Activated CD8-positive, alpha-beta memory T cell treated with anti-CD3 and anti-CD28 coated beads for 4 hours (primary cell): ENCODE measurements around the gene KIRREL3.

Experiments used
- DNase-seq, 2 donors: peaks; one replicate each; pipeline ENCODE4 v3.0.0-alpha.2; 2020; ENCODE audit warnings: low read depth in 2 of 2

KIRREL3 gene

DNA sequence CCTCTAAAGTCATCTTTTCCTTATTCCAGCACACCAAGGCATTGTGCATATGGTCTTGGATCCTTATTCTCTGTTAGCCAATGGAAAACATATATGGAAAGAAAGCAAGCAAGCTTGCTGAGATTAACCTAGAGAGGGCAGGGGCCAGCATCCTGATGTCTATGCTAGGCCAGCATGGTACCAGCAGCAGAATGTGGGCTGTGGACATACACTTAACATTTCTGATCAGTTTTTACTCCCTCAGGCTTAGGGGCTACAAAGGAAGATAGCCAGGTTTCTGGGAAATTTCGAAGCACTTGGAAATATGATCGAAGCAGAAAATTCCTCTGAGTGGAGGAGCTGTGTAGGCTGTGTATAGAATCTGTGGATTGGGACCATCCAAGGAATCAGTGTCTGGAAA, 578.1 kb downstream of the KIRREL3 start:
- DNase-seq: no peak

DNA sequence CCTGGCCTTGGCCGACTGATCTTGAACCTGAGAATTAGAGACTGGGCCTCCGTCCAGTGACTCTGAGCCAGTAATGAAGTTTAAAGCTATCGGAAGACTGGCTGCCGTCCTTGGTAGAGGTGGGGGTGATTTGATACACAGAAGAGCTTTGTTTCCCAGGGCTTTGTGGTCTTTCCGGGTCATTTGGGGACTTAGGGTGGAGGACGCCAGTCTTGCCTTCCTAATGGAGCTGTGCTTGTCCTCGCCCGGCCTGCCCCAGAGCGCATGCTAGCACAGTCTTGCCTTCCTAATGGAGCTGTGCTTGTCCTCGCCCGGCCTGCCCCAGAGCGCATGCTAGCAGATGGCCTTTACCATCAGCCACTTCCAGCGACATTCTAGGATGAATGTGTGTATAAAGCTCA, 579.3 kb downstream of the KIRREL3 start:
- DNase-seq: no peak

DNA sequence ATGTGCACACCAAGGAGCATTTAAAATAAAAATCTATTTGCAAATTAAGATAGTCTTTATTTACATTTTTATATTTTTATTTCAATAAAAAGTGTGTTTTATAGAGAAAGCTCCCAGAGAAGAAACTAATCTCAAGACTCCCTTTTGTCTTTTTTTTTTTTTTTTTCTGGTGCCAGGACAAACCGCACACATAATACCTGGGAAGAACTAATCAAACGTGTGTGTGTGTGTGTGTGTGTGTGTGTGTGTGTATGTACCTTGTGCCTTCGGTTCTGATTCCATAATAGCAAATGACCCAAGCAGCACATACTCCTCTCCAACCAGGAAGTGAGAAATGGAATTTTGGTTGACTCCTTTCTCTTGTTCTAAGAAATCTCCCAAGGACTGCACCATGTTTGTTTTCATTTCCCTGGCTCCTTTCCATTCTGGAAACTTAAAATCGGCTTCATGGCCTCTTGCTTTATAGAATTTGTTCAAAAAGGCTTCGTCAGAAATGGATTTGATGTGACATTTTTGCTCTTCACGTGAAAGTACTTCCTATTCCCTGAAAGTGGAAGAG, 579.8 kb downstream of the KIRREL3 start:
- DNase-seq: no peak

DNA sequence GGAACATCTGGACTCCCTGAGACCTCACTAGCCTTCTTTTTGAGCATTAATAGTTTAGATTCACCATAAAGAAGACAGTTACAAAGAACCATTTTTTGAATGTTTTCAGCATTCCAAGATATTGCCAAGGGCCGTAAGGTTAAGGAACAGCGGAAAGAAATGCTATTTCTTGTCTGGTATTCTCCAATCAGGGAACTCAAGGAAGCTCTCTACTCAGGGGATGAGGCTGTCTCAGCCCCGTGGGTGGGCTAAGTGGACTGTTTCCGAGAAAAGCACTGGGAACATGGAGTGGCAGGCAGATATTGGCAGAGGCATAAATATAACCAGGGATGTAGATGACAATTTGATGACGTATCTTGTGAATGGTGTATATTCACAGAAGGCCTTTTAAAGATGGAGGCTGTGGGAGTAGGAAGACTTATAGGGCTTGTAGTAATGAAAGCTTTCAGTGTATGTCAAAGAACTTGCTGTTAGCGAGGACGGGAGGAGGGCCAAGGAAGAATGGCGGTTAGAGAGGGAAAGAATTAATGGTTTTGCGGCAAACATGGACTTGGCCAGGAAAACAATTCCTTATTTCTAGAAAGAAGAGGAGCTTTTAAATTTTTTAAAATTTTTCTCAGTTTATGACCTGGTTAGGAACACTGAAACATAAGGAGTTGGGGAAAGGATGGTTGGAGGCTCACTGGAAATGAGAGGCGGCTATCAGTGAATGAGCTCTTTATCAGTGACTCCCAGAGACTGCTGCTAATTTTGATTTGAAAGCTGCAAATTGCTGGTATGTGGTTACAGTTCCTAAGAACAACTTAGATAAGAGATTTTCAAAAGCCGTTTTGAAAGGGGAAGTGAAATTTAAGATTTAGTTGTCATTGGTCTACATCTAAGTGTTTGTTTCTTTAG, 580.5 kb downstream of the KIRREL3 start:
- no peak for DNase-seq

DNA sequence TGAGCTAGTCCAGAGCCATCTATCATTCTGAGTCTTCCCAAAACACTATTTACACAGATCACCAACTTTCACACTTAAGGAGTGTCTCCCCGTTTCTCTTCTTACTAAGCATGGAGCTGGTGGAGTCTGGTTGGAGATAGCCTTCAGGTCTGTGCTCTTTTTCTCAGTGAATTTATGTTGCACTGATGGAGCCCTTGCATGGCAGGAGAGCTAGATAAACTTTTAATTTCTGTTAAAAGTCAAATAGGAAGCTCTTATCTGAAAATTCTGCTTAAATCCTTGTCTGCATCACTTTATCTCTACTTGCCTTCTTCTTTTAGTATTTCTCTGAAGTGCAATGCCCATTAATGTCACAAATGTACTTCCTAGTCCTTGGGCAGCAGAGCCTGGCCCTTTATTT, 581.7 kb downstream of the KIRREL3 start:
- no peak for DNase-seq

DNA sequence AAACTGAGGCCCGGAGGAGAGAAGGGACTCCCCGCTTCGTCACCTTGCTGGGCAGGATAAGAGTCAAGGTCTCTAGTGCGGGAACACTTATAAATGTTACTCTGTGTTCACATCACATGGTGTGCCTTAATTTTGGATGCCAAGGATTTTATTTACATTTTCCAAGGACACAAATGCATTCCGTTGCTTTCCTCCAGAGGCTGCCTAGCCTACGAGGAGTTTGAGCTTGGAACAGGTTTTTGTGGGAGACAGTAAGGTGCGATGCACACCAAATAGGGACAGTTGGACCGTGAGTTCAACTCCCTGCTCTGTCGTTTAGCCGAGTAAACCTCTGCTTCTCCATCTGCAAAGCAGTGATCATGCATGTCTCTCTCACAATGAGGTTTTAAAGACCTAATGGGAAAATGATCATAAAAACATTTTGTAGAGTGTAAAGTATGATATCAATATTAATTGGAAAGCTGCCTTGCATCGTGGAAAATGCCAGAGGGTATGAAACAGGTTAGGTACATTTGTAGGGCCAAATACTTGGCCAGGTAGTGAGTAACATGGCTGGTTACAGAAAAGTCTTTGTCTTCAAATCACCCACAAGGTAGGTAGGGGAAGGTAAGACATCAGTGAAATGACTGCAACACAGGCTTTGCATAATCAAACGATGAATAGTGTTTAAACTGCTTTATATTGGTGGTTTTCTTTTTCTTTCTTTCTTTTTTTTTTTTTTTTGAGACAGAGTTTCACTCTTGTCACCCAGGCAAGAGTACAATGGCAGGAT, 583.3 kb downstream of the KIRREL3 start:
- DNase-seq: no peak

DNA sequence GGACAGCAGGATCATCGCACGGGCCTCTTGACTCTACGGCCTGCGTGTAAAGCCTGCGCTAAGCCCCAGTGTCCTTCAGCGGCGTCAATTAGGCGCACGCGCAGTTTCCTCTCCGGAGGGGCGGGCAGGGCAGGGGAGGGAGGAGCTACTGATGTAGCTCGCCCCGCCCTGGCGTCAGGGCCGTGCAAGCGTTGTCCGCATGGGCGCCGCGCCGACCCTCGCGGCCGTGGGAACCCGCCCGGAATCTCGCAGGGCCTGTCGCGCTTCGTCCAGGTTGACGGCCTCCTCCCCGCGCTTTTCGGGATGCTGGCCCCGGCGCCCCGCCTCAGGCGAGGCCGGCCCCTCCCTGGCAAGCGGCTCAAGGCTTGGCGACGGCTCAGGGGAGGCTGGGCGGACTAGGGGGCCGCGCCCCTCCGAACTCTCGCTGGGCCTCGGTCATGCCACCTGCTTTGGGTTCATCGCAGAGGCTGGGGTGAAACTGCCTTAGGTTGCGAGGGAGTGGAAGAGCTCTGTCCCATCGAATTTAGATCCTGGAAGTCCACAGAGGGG, 584.0 kb downstream of the KIRREL3 start:
- peak; percentile 45 to 47 for DNase-seq

DNA sequence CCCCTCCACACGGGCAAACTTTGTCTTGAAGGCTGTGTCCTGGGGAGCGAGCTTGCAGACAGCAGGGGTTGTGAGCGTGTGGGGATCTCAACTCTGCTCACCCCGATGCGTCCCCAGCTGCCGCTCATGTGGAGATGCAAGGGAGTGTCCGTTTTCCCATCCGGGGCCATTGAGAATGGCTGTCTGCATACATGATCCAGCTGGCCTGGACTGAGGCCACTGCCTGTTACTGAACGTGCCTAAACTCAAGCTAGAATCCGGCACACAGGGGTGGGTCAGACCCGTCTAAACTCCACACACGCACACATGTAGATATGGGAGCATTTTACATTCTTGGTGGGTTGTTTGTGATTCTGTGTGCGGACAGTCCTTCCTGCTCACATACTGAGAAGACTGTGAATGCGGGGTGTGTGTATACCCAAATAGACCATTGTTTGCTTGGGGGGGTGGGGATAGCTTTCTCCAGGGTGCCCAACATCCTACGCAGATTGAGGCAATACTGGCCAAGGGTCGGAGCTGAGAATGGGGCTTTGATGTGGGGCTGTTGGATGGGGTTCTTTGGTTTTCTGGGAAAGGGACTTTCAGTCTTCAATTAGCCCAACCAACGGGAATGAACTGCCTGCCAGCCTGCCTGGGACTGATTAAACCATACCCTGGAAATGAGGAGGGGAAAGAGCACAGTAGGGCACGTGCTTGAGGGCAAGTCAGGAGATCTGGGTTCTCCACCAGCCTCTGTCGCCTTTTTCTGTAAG, 584.7 kb downstream of the KIRREL3 start:
- DNase-seq: no peak

DNA sequence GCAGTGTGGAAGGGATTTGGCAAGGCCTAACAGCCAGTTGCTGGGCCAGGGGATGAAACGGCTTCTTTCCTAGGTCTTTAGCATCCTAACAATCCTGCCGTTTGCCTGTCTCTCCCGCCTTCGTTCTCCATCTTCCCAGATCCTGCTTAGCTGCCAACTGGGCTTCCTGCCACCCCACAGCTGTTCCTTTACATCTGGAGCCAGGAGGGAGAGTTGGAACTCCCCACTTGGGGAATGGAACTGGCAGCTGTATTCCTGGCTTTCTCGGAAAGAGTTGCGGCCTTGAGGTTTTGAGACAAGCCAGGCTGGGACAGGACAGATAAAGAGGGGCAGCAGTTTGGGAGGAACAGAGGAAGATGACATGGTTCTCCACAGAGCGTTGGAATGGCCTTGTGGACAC, 585.4 kb downstream of the KIRREL3 start:
- no peak for DNase-seq

DNA sequence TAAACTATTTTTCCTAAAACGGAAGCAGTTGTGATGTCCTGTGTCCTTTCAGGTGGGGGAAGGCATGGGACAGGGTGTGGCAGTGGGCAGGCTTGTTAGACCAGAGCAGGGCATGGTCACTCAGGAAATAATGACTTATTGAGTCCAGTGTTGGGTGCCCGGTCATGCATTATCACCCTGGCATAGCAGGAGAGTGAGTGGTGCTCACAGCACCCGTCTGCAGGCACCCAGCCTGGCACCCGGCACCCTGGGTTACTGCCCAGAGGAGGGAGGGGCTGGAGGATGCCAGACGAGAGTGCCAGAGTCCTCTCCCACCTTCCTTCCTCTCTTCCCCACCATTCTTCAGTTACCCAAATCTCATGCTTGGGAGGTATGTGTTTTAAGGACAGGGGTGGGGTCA, 586.0 kb downstream of the KIRREL3 start:
- DNase-seq: no peak

DNA sequence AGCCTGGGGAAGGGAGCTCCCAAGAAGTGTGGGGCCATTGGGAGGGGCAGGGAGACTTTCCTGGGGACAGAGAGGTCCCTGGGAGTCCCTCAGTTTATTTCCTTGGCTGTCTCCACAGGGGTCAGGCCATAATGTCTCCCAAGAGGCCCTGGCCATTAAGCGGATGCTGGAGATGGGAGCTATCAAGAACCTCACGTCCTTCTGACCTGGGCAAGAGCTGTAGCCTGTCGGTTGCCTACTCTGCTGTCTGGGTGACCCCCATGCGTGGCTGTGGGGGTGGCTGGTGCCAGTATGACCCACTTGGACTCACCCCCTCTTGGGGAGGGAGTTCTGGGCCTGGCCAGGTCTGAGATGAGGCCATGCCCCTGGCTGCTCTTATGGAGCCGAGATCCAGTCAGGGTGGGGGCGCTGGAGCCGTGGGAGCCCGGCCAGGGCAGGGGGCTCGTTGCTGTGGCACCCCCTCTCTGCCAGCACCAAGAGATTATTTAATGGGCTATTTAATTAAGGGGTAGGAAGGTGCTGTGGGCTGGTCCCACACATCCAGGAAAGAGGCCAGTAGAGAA, 586.6 kb downstream of the KIRREL3 start:
- no peak for DNase-seq

DNA sequence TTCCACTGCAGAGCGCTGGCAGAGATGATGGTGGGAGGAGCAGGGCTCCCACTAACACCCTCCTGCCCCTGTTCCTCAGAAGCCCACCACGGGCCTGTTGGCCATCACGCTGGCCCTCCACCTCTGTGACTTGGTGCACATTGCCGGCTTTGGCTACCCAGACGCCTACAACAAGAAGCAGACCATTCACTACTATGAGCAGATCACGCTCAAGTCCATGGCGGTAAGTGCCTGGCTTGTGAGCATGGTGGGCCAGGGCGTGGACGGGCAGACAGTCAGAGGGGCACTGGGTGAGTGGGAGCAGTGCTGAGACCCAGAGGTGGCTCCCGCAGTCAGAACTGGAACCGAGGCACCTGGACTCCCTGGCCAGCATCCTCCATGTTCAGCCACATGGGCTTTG, 587.1 kb downstream of the KIRREL3 start:
- no peak for DNase-seq

DNA sequence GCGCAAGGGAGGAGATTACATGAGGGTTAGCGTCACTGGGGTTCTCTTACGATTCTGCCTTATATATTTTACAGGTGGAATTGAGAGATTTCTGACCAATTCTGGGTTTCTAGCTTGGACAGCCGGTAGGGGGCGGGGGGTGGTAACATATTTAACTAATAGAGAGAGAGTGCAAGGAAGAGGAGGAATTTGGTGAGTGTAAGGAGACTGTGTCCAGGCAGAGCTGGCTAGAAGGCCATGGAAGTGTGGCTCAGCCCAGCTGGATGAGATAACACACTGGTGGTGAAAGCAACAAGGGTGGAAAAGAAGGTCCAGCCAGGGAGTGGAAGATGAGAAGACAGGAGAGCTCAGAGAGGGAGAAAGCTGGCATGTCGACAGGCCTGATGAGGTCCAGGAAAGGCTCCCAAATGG, 588.6 kb downstream of the KIRREL3 start:
- no peak for DNase-seq

DNA sequence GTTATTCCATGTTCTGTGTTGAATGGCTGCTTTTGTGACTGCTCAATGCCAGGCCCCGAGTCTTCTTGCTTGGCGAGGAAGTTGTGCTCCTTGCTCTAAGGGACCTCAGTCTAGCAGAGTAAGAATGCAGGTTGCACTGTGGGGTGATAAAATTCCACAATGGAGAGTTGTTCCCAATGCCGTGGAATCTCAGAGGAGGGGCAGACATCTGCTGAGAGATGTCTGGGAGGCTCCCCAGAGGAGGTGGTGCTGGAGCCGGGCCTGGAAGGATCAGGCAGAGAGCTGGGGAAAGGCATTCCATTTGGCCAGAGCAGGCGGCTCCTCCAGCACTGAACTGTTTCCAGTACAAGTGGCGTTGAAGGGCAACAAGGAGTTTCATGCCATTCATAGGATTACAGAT, 589.9 kb downstream of the KIRREL3 start:
- DNase-seq: no peak

DNA sequence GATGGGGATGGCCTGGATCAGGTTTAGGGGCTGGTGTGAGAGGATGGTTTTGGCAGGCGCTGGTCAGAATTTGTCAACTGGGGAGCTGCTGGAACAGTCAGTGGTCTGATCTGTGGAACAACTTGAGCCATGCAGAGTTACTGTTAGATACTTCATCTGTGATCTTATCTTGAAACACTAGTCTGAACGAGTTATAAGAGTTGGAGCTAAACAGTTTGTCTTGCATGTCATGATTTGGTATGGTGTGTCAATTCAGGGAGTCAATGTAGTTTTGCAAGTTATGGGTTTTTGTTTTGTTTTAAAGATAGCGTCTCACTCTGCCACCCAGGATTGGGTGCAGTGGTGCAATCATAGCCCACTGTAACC, 591.0 kb downstream of the KIRREL3 start:
- no peak for DNase-seq

DNA sequence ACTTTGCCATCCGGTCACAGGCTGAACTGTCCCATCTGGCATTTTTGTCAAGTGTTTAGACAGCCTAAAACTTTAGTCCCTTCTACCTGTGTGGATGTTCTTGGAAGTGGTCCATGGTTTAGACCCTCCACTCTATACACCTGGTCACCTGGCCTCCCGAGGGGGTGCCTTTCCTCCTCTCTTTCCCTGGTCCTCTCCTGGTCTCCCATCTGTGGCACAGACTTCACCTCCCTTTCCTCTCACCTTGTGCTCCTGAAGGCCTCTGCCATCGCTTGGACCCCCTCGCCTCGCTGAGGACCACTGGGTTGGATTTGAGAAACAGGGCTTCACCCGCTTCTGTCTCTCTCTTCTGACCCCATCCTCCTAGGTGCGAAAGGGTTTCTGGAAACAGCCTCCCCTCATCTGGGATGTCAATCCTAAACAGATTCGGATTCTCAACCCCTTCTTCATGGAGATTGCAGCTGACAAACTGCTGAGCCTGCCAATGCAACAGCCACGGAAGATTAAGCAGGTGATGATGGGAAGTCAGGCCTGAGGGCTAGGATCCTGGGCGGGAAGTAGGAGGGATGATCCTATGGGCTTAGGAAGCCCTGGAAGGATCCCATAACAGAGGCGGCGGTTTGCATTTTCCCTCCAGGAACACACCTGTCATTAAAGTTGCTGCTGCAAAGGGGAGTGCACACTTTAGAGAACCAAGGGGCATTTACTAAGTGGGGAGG, 591.5 kb downstream of the KIRREL3 start:
- no peak for DNase-seq

DNA sequence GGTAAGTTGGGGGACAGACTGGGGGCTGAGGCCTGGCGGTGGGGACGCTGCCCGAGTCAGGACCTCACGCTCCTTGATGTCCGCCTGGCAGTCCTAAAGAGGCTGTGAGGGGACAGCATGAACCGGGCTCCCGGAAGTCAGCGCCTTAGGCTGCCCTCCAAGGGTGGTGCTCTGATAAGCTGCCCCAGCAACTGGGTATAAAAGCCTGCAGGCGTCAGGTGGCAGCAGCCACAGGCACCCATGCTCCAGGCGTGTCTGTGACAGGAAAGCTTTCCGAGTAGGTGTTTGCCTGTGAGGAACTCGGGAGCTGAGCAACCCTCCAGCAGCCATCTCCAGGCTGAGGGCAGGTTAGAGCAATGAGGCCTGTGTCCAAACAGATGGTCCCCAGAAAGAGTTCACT, 592.1 kb downstream of the KIRREL3 start:
- DNase-seq: no peak

DNA sequence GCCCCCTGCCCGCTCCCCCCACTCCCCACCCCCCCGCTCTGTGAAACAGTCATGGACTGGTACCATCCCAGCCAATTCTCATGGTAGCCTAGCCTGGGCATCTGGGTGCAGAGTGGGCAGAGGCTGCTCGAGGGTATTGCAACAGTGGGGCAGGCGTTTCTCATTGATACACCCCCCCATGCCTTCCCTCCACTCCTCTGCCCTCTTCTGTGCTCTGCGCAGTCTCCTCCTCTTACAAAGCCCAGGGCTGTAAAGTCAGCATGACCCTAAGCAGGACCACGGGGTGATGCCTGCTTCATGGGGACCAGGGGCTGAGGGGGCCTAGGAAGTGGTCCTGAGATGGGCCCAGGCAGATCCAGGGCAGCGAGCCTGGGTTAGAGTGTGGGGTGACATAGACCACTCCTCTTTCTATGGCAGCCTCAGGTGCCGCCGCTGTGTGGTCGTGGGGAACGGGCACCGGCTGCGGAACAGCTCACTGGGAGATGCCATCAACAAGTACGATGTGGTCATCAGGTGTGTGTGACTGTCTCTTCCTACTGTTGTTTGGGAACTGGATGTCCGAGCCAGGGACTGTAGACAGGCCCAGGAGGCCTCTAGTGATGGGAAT, 592.8 kb downstream of the KIRREL3 start:
- no peak for DNase-seq

DNA sequence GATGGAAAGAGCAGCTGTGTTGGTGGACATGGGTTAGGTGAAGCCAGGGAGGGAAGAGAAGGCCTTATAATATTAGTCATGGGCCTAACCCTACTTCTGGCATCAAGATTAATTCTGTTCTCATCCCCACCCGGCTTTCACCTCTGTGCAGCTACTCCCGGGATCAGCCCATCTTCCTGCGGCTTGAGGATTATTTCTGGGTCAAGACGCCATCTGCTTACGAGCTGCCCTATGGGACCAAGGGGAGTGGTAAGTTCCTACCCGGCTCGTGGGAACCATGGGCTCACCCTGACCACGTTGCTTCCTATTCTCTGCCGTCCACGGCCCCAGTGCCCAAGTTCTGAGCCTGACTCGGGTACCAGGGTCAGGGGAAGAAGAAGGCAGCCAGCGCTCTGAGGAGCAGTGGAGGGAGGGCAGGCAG, 593.5 kb downstream of the KIRREL3 start:
- no peak for DNase-seq

DNA sequence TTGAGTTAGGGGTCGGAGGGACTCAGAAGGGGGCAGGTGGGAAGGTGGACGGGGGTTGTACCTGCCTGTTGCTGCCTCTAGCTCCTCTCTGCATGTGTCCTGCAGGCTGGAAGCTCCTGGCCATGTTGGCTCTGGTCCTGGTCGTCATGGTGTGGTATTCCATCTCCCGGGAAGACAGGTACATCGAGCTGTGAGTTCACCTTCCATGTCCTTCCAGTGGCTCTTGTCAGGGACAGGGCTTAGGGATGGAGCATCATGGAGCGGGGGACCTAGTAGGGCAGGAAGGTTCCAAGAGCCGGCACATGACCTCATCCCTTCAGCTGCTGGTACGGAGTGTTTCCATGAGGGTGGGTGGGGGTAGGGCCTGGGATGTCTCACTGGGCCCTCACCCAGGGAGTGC, 594.2 kb downstream of the KIRREL3 start:
- DNase-seq: no peak
